Vagina (tissue), 2 donors: ENCODE results near the gene PEX5L. TPM values are rescaled to one million over a fixed set of nuclear protein-coding genes. Genes with fewer than 3 reads are reported as not detected.

ENCODE experiments used
- DNase-seq, 2 donors: peaks; one replicate each; pipeline ENCODE4 v3.0.0-alpha.2; 2017; ENCODE audit errors: extremely low spot score in 2 of 2
- H3K27ac ChIP-seq: fragments of 200-600 bp; sonication (generic); one replicate; pipeline ENCODE4 v1.5.1; 2019
- H3K27me3 ChIP-seq: fragments of 200-600 bp; sonication (generic); one replicate; pipeline ENCODE4 v1.5.1; 2019
- H3K36me3 ChIP-seq, 2 donors: fragments of 200-600 bp; sonication (generic); one replicate each; pipeline ENCODE4 v1.5.1; 2017 to 2019
- H3K4me1 ChIP-seq: fragments of 200-600 bp; sonication (generic); one replicate; pipeline ENCODE4 v1.5.1; 2019
- H3K4me3 ChIP-seq, 2 donors: fragments of 200-600 bp; sonication (generic); 1 replicate in 1 of 2; 2 replicates in 1 of 2; pipeline ENCODE4 v1.5.1; 2016 to 2019
- H3K9me3 ChIP-seq: fragments of 200-600 bp; sonication (generic); one replicate; pipeline ENCODE4 v1.5.1; 2019
- CTCF ChIP-seq, 3 experiments: fragments of 450-650 bp in 2 of 3; fragments of 200-600 bp in 1 of 3; sonication (generic) in 1 of 3; IDR thresholded peaks; one replicate each; pipeline ENCODE4 v1.5.1; 2017 to 2019; ENCODE audit warnings: antibody characterized with exemption in 3 of 3, mild to moderate bottlenecking in 2 of 3, moderate library complexity in 2 of 3
- POLR2A ChIP-seq, 2 donors: fragments of 450-650 bp; IDR thresholded peaks; one replicate each; pipeline ENCODE4 v1.6.1; 2017; ENCODE audit warnings: antibody characterized with exemption in 2 of 2, mild to moderate bottlenecking in 2 of 2, moderate library complexity in 2 of 2
- POLR2AphosphoS5 ChIP-seq, 2 donors: sonication (generic); formaldehyde crosslinking; IDR thresholded peaks; one replicate each; pipeline ENCODE4 v1.9.0; 2017; ENCODE audit warnings: antibody characterized with exemption in 2 of 2, mild to moderate bottlenecking in 2 of 2, low read depth in 1 of 2; ENCODE audit not compliant: insufficient read depth in 1 of 2
- intact Hi-C: fragments of 100-400 bp; cut with DNase I; formaldehyde crosslinking; loops from one replicate; pipeline ENCODE4 v1.15.1; 2023
- total RNA-seq: library from RNA; depleted of rRNA; stranded (reverse); fragments of >200 nt; gene quantifications from one replicate; pipeline ENCODE4 v1.2.3, GENCODE V29; 2016

PEX5L gene
- total RNA-seq, 1 donor from 2014 or later = not detected

- Histone ChIP-seq H3K27me3 (no peaks in the 10 kb centered on the region), H3K4me1 (no peaks in the 10 kb centered on the region), H3K36me3 (no peaks in the 10 kb centered on the region), H3K9me3 (no peaks in the 10 kb centered on the region), H3K4me3 (no peak overlapping the region), H3K27ac (no peak overlapping the region)
- DNase-seq = no peak
- intact Hi-C loops = no loop called here
- TF ChIP-seq POLR2A (IDR thresholded peaks at IDR 0.05) (no peak), CTCF (IDR thresholded peaks at IDR 0.05) (no peak), POLR2AphosphoS5 (IDR thresholded peaks at IDR 0.05; ENCODE audit: insufficient read depth in 1 of 2, low read depth in 1 of 2) (no peak)
Measured at GRCh38 chr3:179833294-179833693, 203.4 kb downstream of the PEX5L start.

GRCh38 chr3:179832333-179832854 lies 204.3 kb downstream of the PEX5L start:
- H3K4me1 ChIP-seq = no peaks in the 10 kb centered on the region
- intact Hi-C loops = no loop called here

GRCh38 chr3:179829401-179829800 lies 207.3 kb downstream of the PEX5L start:
- H3K36me3 ChIP-seq = no peaks in the 10 kb centered on the region
- H3K27me3 ChIP-seq = no peaks in the 10 kb centered on the region
- no peak overlapping the region for H3K27ac ChIP-seq
- H3K4me1 ChIP-seq = no peaks in the 10 kb centered on the region
- DNase-seq = no peak
- intact Hi-C loops = no loop called here
- no peaks in the 10 kb centered on the region for H3K9me3 ChIP-seq
- no peak overlapping the region for H3K4me3 ChIP-seq
- TF ChIP-seq CTCF (IDR thresholded peaks at IDR 0.05) (no peak), POLR2AphosphoS5 (IDR thresholded peaks at IDR 0.05; ENCODE audit: insufficient read depth in 1 of 2, low read depth in 1 of 2) (no peak), POLR2A (IDR thresholded peaks at IDR 0.05) (no peak)

More at GRCh38 chr3:179832333-179832854, 204.3 kb downstream of the PEX5L start:
- H3K36me3 ChIP-seq = no peaks in the 10 kb centered on the region
- no peak overlapping the region for H3K27ac ChIP-seq
- no peaks in the 10 kb centered on the region for H3K9me3 ChIP-seq
- TF ChIP-seq POLR2AphosphoS5 (IDR thresholded peaks at IDR 0.05; ENCODE audit: insufficient read depth in 1 of 2, low read depth in 1 of 2) (no peak), POLR2A (IDR thresholded peaks at IDR 0.05) (no peak), CTCF (IDR thresholded peaks at IDR 0.05) (no peak)
- no peak for DNase-seq
- no peaks in the 10 kb centered on the region for H3K27me3 ChIP-seq
- H3K4me3 ChIP-seq = no peak overlapping the region

- no peak overlapping the region for H3K27ac ChIP-seq
- no peak for DNase-seq
- H3K36me3 ChIP-seq = no peaks in the 10 kb centered on the region
- no peaks in the 10 kb centered on the region for H3K4me1 ChIP-seq
- intact Hi-C loops = no loop called here
- TF ChIP-seq POLR2AphosphoS5 (IDR thresholded peaks at IDR 0.05; ENCODE audit: insufficient read depth in 1 of 2, low read depth in 1 of 2) (no peak), CTCF (IDR thresholded peaks at IDR 0.05) (no peak), POLR2A (IDR thresholded peaks at IDR 0.05) (no peak)
- no peaks in the 10 kb centered on the region for H3K27me3 ChIP-seq
- H3K9me3 ChIP-seq = no peaks in the 10 kb centered on the region
- H3K4me3 ChIP-seq = no peak overlapping the region
Measured at GRCh38 chr3:179828738-179829137, 208.0 kb downstream of the PEX5L start.

GRCh38 chr3:179826247-179826637 lies 210.5 kb downstream of the PEX5L start:
- Histone ChIP-seq H3K9me3 (no peaks in the 10 kb centered on the region), H3K27ac (no peak overlapping the region), H3K4me1 (no peaks in the 10 kb centered on the region), H3K4me3 (no peak overlapping the region), H3K27me3 (no peaks in the 10 kb centered on the region), H3K36me3 (no peaks in the 10 kb centered on the region)
- intact Hi-C loops = no loop called here
- TF ChIP-seq POLR2A (IDR thresholded peaks at IDR 0.05) = no peak
- TF ChIP-seq POLR2AphosphoS5 (IDR thresholded peaks at IDR 0.05; ENCODE audit: insufficient read depth in 1 of 2, low read depth in 1 of 2) = no peak
- no peak for TF ChIP-seq CTCF (IDR thresholded peaks at IDR 0.05)
- no peak for DNase-seq
